Fibroblast of upper back skin (primary cell): ENCODE measurements around the gene ZNF853.
A peak's percentile ranks its signal among the peaks of the same experiment; 100 is the strongest.

Experiments used
- DNase-seq: peaks from one replicate; pipeline ENCODE4 v3.0.0-alpha.2; 2013

The ZNF853 gene

DNA sequence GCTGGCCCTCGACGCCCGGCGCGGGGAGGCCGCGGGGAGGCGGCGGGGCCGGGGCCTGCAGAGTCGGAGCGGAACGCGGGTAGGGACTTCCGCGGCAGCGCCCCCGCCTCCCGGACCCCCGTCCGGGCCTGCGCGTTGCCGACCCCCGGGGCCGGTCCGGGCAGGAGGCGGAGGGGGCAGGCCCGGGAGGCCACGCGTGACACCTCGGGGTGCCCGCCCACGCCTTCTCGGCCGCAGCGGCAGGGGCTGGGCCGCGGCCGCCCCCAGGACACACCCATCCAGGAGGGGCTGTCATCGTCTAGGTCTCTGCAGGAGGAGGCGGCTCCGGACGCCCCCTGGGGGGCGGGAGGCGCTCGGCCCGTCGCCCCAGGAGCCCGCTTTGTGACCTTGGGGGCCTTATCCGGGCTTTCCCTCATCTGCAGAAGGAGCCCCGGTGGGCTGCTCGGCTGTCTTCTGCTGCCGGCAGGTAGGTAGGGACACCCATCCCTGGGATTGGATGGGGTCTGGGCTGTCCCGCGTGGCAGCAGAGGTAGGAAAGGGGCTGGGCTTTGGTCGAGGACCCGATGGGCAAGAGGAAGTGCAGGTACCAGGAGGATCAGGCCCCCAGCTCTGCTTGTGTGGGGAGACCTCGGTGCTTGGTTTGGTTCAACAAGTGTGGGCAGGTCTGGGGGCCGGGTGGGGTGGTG, 22.3 kb downstream of the ZNF853 start:
- DNase-seq: peak; percentile 17

- no peak for DNase-seq
Measured at GRCh38 chr7:6639032-6639431, 23.6 kb downstream of the ZNF853 start.

DNA sequence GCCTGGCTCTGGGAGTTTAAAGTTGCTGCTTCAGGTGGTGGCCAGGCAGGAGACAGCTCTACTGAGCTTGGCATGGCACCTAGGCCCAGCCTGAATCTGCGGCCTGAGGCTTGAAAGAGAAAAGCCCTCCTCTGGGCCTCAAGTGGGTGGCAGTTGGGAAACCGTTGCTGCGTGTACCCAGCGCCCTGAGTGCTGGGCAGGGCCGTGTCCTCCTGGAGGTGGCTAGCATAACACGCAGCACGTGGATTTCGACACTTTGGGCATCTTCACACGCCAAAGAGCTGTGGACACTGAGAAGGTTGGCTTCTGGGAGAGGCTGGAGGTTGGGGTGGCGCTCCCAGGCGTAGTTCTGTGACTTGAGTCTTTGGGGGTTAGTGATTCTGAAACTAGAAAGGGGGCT, 24.2 kb downstream of the ZNF853 start:
- DNase-seq: no peak

DNA sequence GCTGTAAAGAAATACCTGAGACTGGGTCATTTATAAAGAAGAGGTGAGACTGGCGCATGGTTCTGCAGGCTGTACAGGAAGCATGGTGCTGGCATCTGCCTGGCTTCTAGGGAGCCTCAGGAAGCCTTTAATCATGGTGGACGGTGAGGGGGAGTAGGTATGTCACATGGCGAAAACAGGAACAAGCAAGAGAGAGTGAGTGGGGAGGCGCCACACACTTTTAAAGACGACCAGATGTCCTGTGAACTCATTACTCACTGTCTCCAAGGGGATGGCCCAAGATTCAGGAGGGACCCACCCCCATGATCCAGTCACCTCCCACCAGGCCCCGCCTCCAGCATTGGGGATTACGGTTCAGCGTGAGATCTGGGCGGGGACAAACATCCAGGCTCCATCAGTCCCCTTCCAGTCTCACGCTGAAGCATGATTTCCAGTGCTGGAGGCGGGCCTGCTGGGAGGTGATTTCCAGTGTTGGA, 24.9 kb downstream of the ZNF853 start:
- peak; percentile 36 for DNase-seq

DNA sequence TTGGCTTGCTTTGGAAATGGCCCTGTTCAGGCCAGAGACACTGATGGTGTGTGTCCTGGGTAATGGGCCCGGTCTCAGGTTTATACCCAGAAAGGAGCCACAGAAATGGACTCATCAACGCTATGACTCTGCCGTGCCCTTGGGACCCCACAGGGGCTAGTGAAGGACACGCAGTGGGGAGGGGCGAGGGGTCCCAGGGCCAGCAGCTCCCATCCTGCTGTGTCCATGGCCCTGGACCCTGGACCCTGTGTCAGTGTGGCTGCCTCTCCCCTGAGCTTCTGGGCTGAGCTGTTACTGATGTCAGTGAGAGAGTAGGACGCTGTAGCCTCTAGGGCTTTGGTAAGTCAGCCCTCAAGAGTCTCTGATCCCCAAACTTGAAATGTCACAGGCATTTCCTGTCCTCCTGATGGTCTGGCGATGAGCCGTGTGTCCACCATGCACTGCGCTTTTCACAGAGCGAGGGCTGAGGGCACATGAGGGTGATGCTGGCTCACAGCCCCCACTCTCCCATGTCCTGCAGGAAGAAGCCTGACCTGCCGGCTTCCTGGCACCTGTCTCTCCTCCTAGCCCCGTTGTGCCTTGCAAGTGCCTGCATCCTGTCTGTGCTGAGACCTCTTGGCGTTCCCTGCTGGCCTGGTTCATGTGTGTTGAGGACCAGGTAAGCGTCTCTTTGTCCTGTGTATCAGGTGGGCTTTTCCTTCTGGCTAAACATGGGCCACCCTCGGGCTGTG, 26.1 kb downstream of the ZNF853 start:
- no peak for DNase-seq

- no peak for DNase-seq
Measured at GRCh38 chr7:6642239-6642839, 26.9 kb downstream of the ZNF853 start.

GRCh38 chr7:6642861-6643640, 27.6 kb downstream of the ZNF853 start:
- DNase-seq: no peak

DNA sequence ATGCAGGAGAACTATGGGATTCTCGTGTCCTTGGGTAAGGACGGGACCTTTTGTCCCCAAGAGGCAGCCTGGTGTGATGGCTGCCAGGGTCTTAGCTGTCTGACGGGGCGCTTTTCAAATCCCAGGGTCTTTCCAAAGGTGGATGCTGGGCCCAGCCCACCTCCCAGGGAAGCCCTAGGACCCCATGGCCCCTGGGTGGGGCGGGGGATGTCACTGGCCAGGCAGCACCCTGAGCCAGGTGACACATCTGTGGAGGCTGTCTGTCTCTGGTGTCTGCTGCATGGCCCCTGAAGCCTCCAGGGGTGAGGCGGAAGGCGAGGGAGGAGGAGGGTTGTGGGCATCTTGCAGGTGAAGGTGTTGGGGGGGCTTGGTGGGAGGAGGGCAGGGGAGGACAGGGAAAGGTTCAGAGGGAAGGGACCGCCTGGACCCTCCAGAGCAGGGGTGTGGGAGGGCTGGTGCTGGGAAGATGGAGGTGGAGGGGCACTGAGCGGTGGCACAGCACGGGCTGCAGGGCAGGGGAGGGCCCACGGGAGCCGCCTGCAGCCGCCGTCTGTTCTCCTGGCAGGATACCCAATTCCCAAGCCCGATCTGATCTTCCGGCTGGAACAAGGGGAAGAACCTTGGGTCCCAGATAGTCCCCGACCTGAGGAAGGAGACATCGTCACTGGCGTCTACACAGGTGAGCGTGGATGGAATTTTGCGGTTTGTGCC, 28.7 kb downstream of the ZNF853 start:
- DNase-seq: no peak

GRCh38 chr7:6644728-6645127, 29.3 kb downstream of the ZNF853 start:
- DNase-seq: no peak

- DNase-seq: no peak
Measured at GRCh38 chr7:6646465-6646864, 31.1 kb downstream of the ZNF853 start.

GRCh38 chr7:6647080-6647479, 31.7 kb downstream of the ZNF853 start:
- no peak for DNase-seq

DNA sequence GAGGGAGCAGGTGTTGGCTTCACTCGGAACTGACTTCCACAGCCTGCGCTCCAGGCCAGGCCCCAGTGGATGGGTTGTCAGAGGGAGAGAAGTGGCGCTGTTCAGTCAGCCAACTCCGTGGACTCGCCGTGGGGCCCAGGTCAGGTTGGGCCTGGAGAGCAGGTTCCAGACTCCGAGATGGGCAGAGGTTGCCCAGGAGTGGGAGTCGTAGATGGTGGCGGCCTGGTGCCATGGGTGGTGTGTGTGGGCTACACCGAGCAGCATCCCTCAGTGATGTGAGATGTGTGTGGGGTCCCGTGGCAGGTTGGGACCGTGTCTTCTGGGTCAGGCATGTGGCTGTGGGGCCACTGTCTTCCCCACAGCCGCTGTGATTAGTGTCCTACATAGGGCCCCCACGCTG, 32.1 kb downstream of the ZNF853 start:
- no peak for DNase-seq

- DNase-seq: no peak
Measured at GRCh38 chr7:6648066-6648814, 32.8 kb downstream of the ZNF853 start.

DNA sequence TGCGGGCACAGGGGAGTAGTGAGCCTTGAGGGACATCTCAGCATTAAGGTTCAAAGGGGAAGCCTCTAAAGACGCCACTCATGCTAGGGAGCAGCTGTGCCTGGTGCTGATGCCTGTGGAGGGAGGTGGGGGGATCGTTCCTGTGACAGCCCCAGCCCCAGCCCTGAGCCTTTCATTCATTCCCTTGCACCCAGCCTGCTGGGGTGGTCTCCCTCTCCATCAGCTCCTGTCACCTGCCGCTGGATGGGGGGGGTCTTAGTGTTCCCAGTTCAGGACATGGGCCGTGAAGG, 33.4 kb downstream of the ZNF853 start:
- no peak for DNase-seq

GRCh38 chr7:6649241-6649961, 34.0 kb downstream of the ZNF853 start:
- DNase-seq: no peak

GRCh38 chr7:6650086-6650485, 34.7 kb downstream of the ZNF853 start:
- DNase-seq: no peak

DNA sequence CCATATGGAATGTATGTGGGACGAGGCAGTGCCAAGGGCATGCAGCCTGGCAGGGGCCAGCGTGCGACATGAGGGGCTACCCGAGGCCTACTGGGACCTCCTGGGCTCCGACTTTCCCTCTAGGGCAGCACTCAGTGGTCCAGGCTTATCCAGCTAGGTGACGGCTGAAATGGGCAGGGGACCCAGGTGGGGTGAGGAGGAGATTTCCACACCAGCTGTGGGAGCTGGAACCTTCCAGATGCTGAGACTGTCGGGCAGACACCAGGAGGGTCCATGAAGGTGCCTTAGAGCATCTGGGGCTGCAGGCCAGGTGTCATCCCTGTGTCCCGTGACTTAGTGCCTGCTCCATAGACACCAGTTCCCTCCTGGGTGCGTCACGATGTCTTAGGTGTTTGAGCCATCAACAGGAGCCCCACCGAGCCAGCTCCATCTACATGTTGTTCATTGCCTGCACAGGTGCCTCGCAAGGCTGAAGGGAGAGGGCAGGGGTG, 35.2 kb downstream of the ZNF853 start:
- no peak for DNase-seq

- DNase-seq: no peak
Measured at GRCh38 chr7:6651851-6652445, 36.5 kb downstream of the ZNF853 start.

DNA sequence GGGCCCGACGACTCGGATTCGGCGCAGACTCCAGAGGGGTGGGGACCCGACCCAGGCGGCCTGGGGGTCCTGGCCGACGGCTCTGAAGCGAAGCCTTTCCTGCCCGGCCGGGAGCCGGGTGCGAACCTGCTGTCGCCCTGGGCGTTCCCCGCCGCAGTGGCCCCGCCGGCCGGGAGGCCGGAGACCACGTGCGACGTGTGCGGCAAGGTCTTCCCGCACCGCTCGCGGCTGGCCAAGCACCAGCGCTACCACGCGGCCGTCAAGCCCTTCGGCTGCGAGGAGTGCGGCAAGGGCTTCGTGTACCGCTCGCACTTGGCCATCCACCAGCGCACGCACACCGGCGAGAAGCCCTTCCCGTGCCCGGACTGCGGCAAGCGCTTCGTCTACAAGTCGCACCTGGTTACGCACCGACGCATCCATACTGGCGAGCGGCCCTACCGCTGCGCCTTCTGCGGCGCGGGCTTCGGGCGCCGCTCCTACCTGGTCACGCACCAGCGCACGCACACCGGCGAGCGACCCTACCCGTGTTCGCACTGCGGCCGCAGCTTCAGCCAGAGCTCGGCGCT, 37.1 kb downstream of the ZNF853 start:
- no peak for DNase-seq
